ENCODE measurements around the gene TRIAP1.

TRIAP1 gene

GRCh38 chr12:120429368-120429767 lies 16.8 kb downstream of the TRIAP1 start:
- no peak for TF ChIP-seq CTCF (IDR thresholded peaks at IDR 0.05; ENCODE audit: low read depth, low read length, missing control alignments)
- in situ Hi-C loops (cut with HindIII; ENCODE audit: low pct_ligation_motif_present, low sequenced_read_pairs) = no loop called here
- Histone ChIP-seq H3K27me3 (replicated peaks) (no peaks in the 10 kb centered on the region), H3K36me3 (replicated peaks) (no peaks in the 10 kb centered on the region), H3K27ac (no peak overlapping the region), H3K4me3 (ENCODE audit: low read depth, low read length) (no peak overlapping the region)
- DNase-seq = no peak

DNA sequence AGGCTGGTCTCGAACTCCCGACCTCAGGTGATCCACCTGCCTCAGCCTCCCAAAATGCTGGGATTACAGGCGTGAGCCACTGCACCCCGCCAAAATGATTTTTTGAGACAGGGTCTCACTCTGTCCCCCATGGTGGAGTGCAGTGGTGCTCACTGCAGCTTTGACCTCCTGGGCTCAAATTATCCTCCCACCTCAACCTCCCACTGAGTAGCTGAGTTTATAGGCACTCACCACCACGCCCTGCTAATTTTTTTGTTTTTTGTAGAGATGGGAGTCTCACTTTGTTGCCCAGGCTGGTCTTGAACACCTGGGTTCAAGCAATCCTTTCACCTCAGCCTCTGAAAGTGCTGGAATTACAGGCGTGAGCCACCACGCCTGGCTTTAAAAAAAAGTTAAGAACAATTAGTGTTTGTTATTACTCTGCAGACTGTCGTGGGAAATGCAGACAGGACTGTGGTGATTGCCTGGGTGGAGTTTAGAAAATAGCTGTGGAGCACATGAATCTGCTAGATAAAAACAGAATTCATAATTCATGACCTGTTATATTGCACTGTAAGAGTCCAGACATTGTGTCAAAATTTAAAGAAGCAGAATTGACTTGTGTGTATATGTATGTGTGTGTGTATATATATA lies 17.5 kb downstream of the TRIAP1 start:
- no peak for TF ChIP-seq CTCF (IDR thresholded peaks at IDR 0.05; ENCODE audit: low read depth, low read length, missing control alignments)
- Histone ChIP-seq H3K4me3 (ENCODE audit: low read depth, low read length) (no peak overlapping the region), H3K36me3 (replicated peaks) (no peaks in the 10 kb centered on the region), H3K27me3 (replicated peaks) (no peaks in the 10 kb centered on the region), H3K27ac (no peak overlapping the region)
- no peak for DNase-seq
- in situ Hi-C loops (cut with HindIII; ENCODE audit: low pct_ligation_motif_present, low sequenced_read_pairs) = no loop called here

DNA sequence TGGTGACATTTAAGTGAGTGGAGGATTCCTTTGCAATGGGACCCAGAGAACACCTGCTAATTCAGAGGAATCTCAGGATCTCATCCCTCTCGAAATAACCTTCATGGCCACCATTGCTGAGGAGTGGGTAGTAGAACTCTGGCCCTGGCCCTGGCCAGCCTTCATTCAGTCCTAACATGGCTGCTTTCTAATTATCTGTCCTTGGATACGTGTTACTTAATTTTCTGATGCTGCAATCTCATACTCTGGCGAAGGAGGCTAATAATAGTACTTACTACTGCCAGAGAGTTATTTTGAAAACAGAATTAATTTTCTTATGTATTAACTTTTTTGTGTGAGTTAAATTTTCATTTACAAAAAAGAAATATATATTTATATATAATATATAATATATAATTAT lies 20.4 kb downstream of the TRIAP1 start:
- Histone ChIP-seq H3K4me3 (ENCODE audit: low read depth, low read length) (no peak overlapping the region), H3K27me3 (replicated peaks) (no peaks in the 10 kb centered on the region), H3K36me3 (replicated peaks) (no peaks in the 10 kb centered on the region), H3K27ac (no peak overlapping the region)
- no peak for DNase-seq
- no peak for TF ChIP-seq CTCF (IDR thresholded peaks at IDR 0.05; ENCODE audit: low read depth, low read length, missing control alignments)
- in situ Hi-C loops (cut with HindIII; ENCODE audit: low pct_ligation_motif_present, low sequenced_read_pairs) = no loop called here

- Histone ChIP-seq H3K27ac (no peak overlapping the region), H3K36me3 (replicated peaks) (no peaks in the 10 kb centered on the region), H3K4me3 (ENCODE audit: low read depth, low read length) (no peak overlapping the region), H3K27me3 (replicated peaks) (no peaks in the 10 kb centered on the region)
- no peak for TF ChIP-seq CTCF (IDR thresholded peaks at IDR 0.05; ENCODE audit: low read depth, low read length, missing control alignments)
- DNase-seq = no peak
- in situ Hi-C loops (cut with HindIII; ENCODE audit: low pct_ligation_motif_present, low sequenced_read_pairs) = no loop called here
These were observed 23.2 kb downstream of the TRIAP1 start for GRCh38 chr12:120422892-120423456.

GRCh38 chr12:120421701-120422100 lies 24.5 kb downstream of the TRIAP1 start:
- in situ Hi-C loops (cut with HindIII; ENCODE audit: low pct_ligation_motif_present, low sequenced_read_pairs) = no loop called here

More at GRCh38 chr12:120421701-120422100, 24.5 kb downstream of the TRIAP1 start:
- no peaks in the 10 kb centered on the region for H3K27me3 ChIP-seq (replicated peaks)
- no peak for TF ChIP-seq CTCF (IDR thresholded peaks at IDR 0.05; ENCODE audit: low read depth, low read length, missing control alignments)
- DNase-seq = no peak
- H3K27ac ChIP-seq = no peak overlapping the region
- H3K4me3 ChIP-seq (ENCODE audit: low read depth, low read length) = no peak overlapping the region
- no peaks in the 10 kb centered on the region for H3K36me3 ChIP-seq (replicated peaks)

All from brain microvascular endothelial cell (primary cell).